Coronary artery (tissue), 2 donors: ENCODE measurements around the gene KCNH4.
A peak's percentile ranks its signal among the peaks of the same experiment; 100 is the strongest.
"Not testable (repeated sequence)": the region's sequence is repeated elsewhere in the genome, so short reads cannot be mapped to it uniquely, and the experiment has no call there.

Source experiments
- DNase-seq: peaks from one replicate; pipeline ENCODE4 v3.0.0-alpha.2; 2017; ENCODE audit warnings: low spot score
- H3K27ac ChIP-seq, 2 donors: fragments of 200-600 bp; sonication (generic); one replicate each; pipeline ENCODE4 v1.5.1; 2016 to 2019
- H3K4me3 ChIP-seq: fragments of 200-600 bp; sonication (generic); 2 replicates; pipeline ENCODE4 v1.5.1; 2016; ENCODE audit warnings: mild to moderate bottlenecking, moderate library complexity
- CTCF ChIP-seq: fragments of 200-600 bp; sonication (generic); IDR thresholded peaks from one replicate; pipeline ENCODE4 v1.5.1; 2019; ENCODE audit warnings: antibody characterized with exemption

Gene KCNH4

GRCh38 chr17:42159796-42160530 lies 21.0 kb downstream of the KCNH4 start:
- Histone ChIP-seq H3K27ac (no peak overlapping the region), H3K4me3 (no peak overlapping the region)
- TF ChIP-seq CTCF = no peak
- DNase-seq = no peak

GRCh38 chr17:42155614-42156045 lies 25.3 kb downstream of the KCNH4 start:
- no peak for DNase-seq
- no peak for TF ChIP-seq CTCF
- no peak overlapping the region for H3K27ac ChIP-seq

GRCh38 chr17:42153919-42154742 lies 26.8 kb downstream of the KCNH4 start:
- peak overlapping the region; percentile 100 for H3K4me3 ChIP-seq
- DNase-seq = no peak
- H3K27ac ChIP-seq = peak overlapping the region; percentile 67 to 94
- TF ChIP-seq CTCF = no peak

More at GRCh38 chr17:42155614-42156045, 25.3 kb downstream of the KCNH4 start:
- peak overlapping the region; percentile 100 for H3K4me3 ChIP-seq

- no peak overlapping the region for H3K4me3 ChIP-seq
- DNase-seq = no peak
- no peak for TF ChIP-seq CTCF
- H3K27ac ChIP-seq = no peak overlapping the region
Measured at GRCh38 chr17:42146911-42147607, 33.9 kb downstream of the KCNH4 start.

- DNase-seq = not testable (repeated sequence)
Measured at GRCh38 chr17:42143138-42143537, 37.8 kb downstream of the KCNH4 start.

GRCh38 chr17:42142371-42142896 lies 38.5 kb downstream of the KCNH4 start:
- TF ChIP-seq CTCF = no peak
- no peak for DNase-seq
- Histone ChIP-seq H3K27ac (peak overlapping the region in 1 of 2 donors; percentile 61), H3K4me3 (no peak overlapping the region)

More at GRCh38 chr17:42143138-42143537, 37.8 kb downstream of the KCNH4 start:
- H3K27ac ChIP-seq = peak overlapping the region in 1 of 2 donors; percentile 61
- not testable (repeated sequence) for H3K4me3 ChIP-seq

GRCh38 chr17:42141382-42141781 lies 39.6 kb downstream of the KCNH4 start:
- DNase-seq = no peak
- no peak overlapping the region for H3K4me3 ChIP-seq
- TF ChIP-seq CTCF = no peak
- peak overlapping the region in 1 of 2 donors; percentile 61 for H3K27ac ChIP-seq

- peak overlapping the region in 1 of 2 donors; percentile 61 for H3K27ac ChIP-seq
- not testable (repeated sequence) for H3K4me3 ChIP-seq, DNase-seq
Measured at GRCh38 chr17:42140690-42141089, 40.3 kb downstream of the KCNH4 start.
